HG03060 (cell line): Measurements from ENCODE around the gene MYO18B.
"Not testable (repeated sequence)": the region's sequence is repeated elsewhere in the genome, so short reads cannot be mapped to it uniquely, and the experiment has no call there.

Source experiments
- ATAC-seq: cut with Tn5 transposase; IDR thresholded peaks from one replicate; pipeline ENCODE4 v1.9.1; 2021; ENCODE audit warnings: low read depth, moderate number of reproducible peaks; ENCODE audit not compliant: unreplicated experiment

Gene MYO18B

GRCh38 chr22:25966448-25966913 is 224.5 kb downstream of the MYO18B start:
- no peak for ATAC-seq

GRCh38 chr22:25969286-25969685 is 227.3 kb downstream of the MYO18B start:
- ATAC-seq = no peak

- no peak for ATAC-seq
These were observed 227.9 kb downstream of the MYO18B start for GRCh38 chr22:25969901-25970300.

GRCh38 chr22:25970374-25970911 is 228.5 kb downstream of the MYO18B start:
- ATAC-seq = no peak

GRCh38 chr22:25970999-25971811 is 229.2 kb downstream of the MYO18B start:
- ATAC-seq = no peak

- no peak for ATAC-seq
These were observed 230.4 kb downstream of the MYO18B start for GRCh38 chr22:25972397-25972796.

- no peak for ATAC-seq
These were observed 234.4 kb downstream of the MYO18B start for GRCh38 chr22:25976356-25976755.

- ATAC-seq = no peak
These were observed 238.0 kb downstream of the MYO18B start for GRCh38 chr22:25979968-25980367.

GRCh38 chr22:25984911-25985310 is 242.9 kb downstream of the MYO18B start:
- not testable (repeated sequence) for ATAC-seq

GRCh38 chr22:25987948-25988347 is 246.0 kb downstream of the MYO18B start:
- no peak for ATAC-seq

GRCh38 chr22:25990940-25991339 is 249.0 kb downstream of the MYO18B start:
- no peak for ATAC-seq

- no peak for ATAC-seq
These were observed 250.3 kb downstream of the MYO18B start for GRCh38 chr22:25992331-25992730.

- no peak for ATAC-seq
These were observed 254.7 kb downstream of the MYO18B start for GRCh38 chr22:25996669-25997068.

- ATAC-seq = no peak
These were observed 256.1 kb downstream of the MYO18B start for GRCh38 chr22:25997886-25998775.

- ATAC-seq = no peak
These were observed 260.5 kb downstream of the MYO18B start for GRCh38 chr22:26002456-26002855.

GRCh38 chr22:26004477-26004876 is 262.5 kb downstream of the MYO18B start:
- no peak for ATAC-seq

- no peak for ATAC-seq
These were observed 266.6 kb downstream of the MYO18B start for GRCh38 chr22:26008587-26008986.

- no peak for ATAC-seq
These were observed 274.9 kb downstream of the MYO18B start for GRCh38 chr22:26016916-26017315.

GRCh38 chr22:26017932-26018331 is 275.9 kb downstream of the MYO18B start:
- ATAC-seq = no peak

GRCh38 chr22:26019596-26019995 is 277.6 kb downstream of the MYO18B start:
- no peak for ATAC-seq

GRCh38 chr22:26021516-26021915 is 279.5 kb downstream of the MYO18B start:
- no peak for ATAC-seq
